Measurements from ENCODE around the gene VSIG10.

DNA sequence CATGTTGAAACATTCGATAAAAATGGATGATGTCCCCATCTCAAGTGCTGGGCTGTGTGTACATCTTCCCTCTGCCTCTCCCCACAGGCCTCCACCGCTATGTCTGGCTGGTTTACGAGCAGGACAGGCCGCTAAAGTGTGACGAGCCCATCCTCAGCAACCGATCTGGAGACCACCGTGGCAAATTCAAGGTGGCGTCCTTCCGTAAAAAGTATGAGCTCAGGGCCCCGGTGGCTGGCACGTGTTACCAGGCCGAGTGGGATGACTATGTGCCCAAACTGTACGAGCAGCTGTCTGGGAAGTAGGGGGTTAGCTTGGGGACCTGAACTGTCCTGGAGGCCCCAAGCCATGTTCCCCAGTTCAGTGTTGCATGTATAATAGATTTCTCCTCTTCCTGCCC is 40.7 kb upstream of the VSIG10 start:
- TF ChIP-seq, protein P1, sequence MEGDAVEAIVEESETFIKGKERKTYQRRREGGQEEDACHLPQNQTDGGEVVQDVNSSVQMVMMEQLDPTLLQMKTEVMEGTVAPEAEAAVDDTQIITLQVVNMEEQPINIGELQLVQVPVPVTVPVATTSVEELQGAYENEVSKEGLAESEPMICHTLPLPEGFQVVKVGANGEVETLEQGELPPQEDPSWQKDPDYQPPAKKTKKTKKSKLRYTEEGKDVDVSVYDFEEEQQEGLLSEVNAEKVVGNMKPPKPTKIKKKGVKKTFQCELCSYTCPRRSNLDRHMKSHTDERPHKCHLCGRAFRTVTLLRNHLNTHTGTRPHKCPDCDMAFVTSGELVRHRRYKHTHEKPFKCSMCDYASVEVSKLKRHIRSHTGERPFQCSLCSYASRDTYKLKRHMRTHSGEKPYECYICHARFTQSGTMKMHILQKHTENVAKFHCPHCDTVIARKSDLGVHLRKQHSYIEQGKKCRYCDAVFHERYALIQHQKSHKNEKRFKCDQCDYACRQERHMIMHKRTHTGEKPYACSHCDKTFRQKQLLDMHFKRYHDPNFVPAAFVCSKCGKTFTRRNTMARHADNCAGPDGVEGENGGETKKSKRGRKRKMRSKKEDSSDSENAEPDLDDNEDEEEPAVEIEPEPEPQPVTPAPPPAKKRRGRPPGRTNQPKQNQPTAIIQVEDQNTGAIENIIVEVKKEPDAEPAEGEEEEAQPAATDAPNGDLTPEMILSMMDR (IDR thresholded peaks at IDR 0.05; ENCODE audit: poor library complexity): no peak
- TF ChIP-seq EZH2 (IDR thresholded peaks at IDR 0.05; ENCODE audit: borderline replicate concordance) (no peak), EZH2phosphoT487 (IDR thresholded peaks at IDR 0.05; ENCODE audit: low read depth, severe bottlenecking, unreplicated experiment) (no peak)
